GM19452 (cell line): ENCODE data around the gene FARSA.
"Not testable (repeated sequence)": the region's sequence is repeated elsewhere in the genome, so short reads cannot be mapped to it uniquely, and the experiment has no call there.

Experiments used
- ATAC-seq: cut with Tn5 transposase; IDR thresholded peaks from one replicate; pipeline ENCODE4 v1.9.1; 2021; ENCODE audit not compliant: unreplicated experiment

FARSA gene

GRCh38 chr19:12933287-12934072 is at the start of gene FARSA:
TSS of gene FARSA (minus strand) at chr19:12933711. CDS start at chr19:12933696, 15 bp downstream.
- peak; percentile 49 for ATAC-seq

GRCh38 chr19:12983091-12983490 is 49.6 kb upstream of the FARSA start:
- no peak for ATAC-seq

- ATAC-seq, result no peak
Measured at GRCh38 chr19:12982648-12983047, 49.1 kb upstream of the FARSA start.

GRCh38 chr19:12979974-12980373 is 46.5 kb upstream of the FARSA start:
- ATAC-seq, result no peak

GRCh38 chr19:12976109-12976508 is 42.6 kb upstream of the FARSA start:
- not testable (repeated sequence) for ATAC-seq

GRCh38 chr19:12975221-12975741 is 41.8 kb upstream of the FARSA start:
- ATAC-seq, result no peak

- ATAC-seq, result no peak
Measured at GRCh38 chr19:12974301-12975220, 41.0 kb upstream of the FARSA start.

GRCh38 chr19:12973236-12973635 is 39.7 kb upstream of the FARSA start:
- no peak for ATAC-seq

- no peak for ATAC-seq
Measured at GRCh38 chr19:12970070-12970820, 36.7 kb upstream of the FARSA start.

GRCh38 chr19:12969292-12969988 is 35.9 kb upstream of the FARSA start, which contains the start of gene DAND5:
TSS of gene DAND5 (plus strand) at chr19:12969576. CDS start at chr19:12969661, 85 bp downstream.
- ATAC-seq, result no peak

GRCh38 chr19:12967907-12968306 is 34.4 kb upstream of the FARSA start:
- ATAC-seq, result no peak

GRCh38 chr19:12965812-12966135 is 32.3 kb upstream of the FARSA start:
- no peak for ATAC-seq

- ATAC-seq, result no peak
Measured at GRCh38 chr19:12965017-12965811, 31.7 kb upstream of the FARSA start.

- no peak for ATAC-seq
Measured at GRCh38 chr19:12959481-12959880, 26.0 kb upstream of the FARSA start.

GRCh38 chr19:12957389-12957952 is 24.0 kb upstream of the FARSA start:
- not testable (repeated sequence) for ATAC-seq

GRCh38 chr19:12956446-12957388 is 23.2 kb upstream of the FARSA start, which contains the start of gene GADD45GIP1:
TSS of gene GADD45GIP1 (minus strand) at chr19:12957223. CDS start at chr19:12957212, 11 bp downstream.
- ATAC-seq, result no peak

- ATAC-seq, result no peak
Measured at GRCh38 chr19:12955996-12956395, 22.5 kb upstream of the FARSA start.

- ATAC-seq, result not testable (repeated sequence)
Measured at GRCh38 chr19:12955575-12955974, 22.1 kb upstream of the FARSA start.
